Embryonic facial prominence (tissue), 1 donor: Measurements from ENCODE around the gene BGN.

Source experiments
- DNase-seq: peaks from one replicate; pipeline ENCODE4 v3.0.0-alpha.2; 2016; ENCODE audit errors: extremely low spot score

Gene BGN

GRCh38 chrX:153494541-153495361 is at the start of gene BGN:
Gene BGN (plus strand): TSS chrX:153494980. CDS start chrX:153504632, 9,652 bp downstream.
- no peak for DNase-seq

GRCh38 chrX:153445106-153445855 is 49.5 kb upstream of the BGN start:
- no peak for DNase-seq

- DNase-seq: no peak
These were observed 48.7 kb upstream of the BGN start, which contains the start of gene TREX2 for GRCh38 chrX:153445856-153446635. Gene TREX2 (minus strand): TSS chrX:153446056. CDS start chrX:153445430, 626 bp downstream.

- DNase-seq: no peak
These were observed 48.2 kb upstream of the BGN start for GRCh38 chrX:153446636-153446936.

- DNase-seq: no peak
These were observed 47.7 kb upstream of the BGN start for GRCh38 chrX:153446950-153447580.

GRCh38 chrX:153447581-153447960 is 47.2 kb upstream of the BGN start:
- no peak for DNase-seq

GRCh38 chrX:153448556-153449367 is 46.0 kb upstream of the BGN start:
- DNase-seq: no peak

- DNase-seq: no peak
These were observed 45.2 kb upstream of the BGN start for GRCh38 chrX:153449368-153450113.

GRCh38 chrX:153450114-153450948 is 44.4 kb upstream of the BGN start:
- no peak for DNase-seq

- no peak for DNase-seq
These were observed 43.9 kb upstream of the BGN start for GRCh38 chrX:153450949-153451277.

GRCh38 chrX:153454901-153455550 is 39.8 kb upstream of the BGN start:
- DNase-seq: no peak

GRCh38 chrX:153455571-153455970 is 39.2 kb upstream of the BGN start:
- DNase-seq: no peak

GRCh38 chrX:153456161-153456560 is 38.6 kb upstream of the BGN start:
- DNase-seq: no peak

GRCh38 chrX:153456704-153457103 is 38.1 kb upstream of the BGN start:
- DNase-seq: no peak

GRCh38 chrX:153457136-153457825 is 37.5 kb upstream of the BGN start:
- no peak for DNase-seq

GRCh38 chrX:153457827-153458466 is 36.8 kb upstream of the BGN start:
- no peak for DNase-seq

GRCh38 chrX:153458476-153458875 is 36.3 kb upstream of the BGN start:
- DNase-seq: no peak

- no peak for DNase-seq
These were observed 34.8 kb upstream of the BGN start for GRCh38 chrX:153459986-153460385.
